Body of pancreas (tissue), 4 donors: ENCODE measurements around the gene MMADHC. TPM values are rescaled to one million over a fixed set of nuclear protein-coding genes. Genes with fewer than 3 reads are reported as not detected.
"Not testable (repeated sequence)": the region's sequence is repeated elsewhere in the genome, so short reads cannot be mapped to it uniquely, and the experiment has no call there.

Experiments used
- ATAC-seq: fragments of 150-250 bp; one replicate; pipeline ENCODE4 v1.9.1; 2016
- DNase-seq, 4 donors: peaks; one replicate each; pipeline ENCODE4 v3.0.0-alpha.2; 2019
- H3K27ac ChIP-seq, 4 donors: fragments of 200-600 bp; sonication (generic); 1 replicate in 3 of 4; 2 replicates in 1 of 4; pipeline versions ENCODE4 v1.5.1 to v1.6.1; 2016 to 2019; ENCODE audit warnings: mild to moderate bottlenecking in 1 of 4, mixed read lengths in 1 of 4, moderate library complexity in 1 of 4
- H3K27me3 ChIP-seq, 2 donors: fragments of 200-600 bp; sonication (generic); one replicate each; pipeline ENCODE4 v1.6.0; 2016; ENCODE audit warnings: mild to moderate bottlenecking in 1 of 2
- H3K36me3 ChIP-seq, 2 donors: fragments of 200-600 bp; sonication (generic); replicated peaks in 1 of 2; 2 replicates each; pipeline ENCODE4 v1.5.1; 2016; ENCODE audit warnings: low read depth in 2 of 2; ENCODE audit not compliant: insufficient read depth in 1 of 2
- H3K4me1 ChIP-seq: fragments of 200-600 bp; sonication (generic); one replicate; pipeline ENCODE4 v1.6.0; 2016
- H3K4me3 ChIP-seq, 2 donors: fragments of 200-600 bp; sonication (generic); 1 replicate in 1 of 2; 2 replicates in 1 of 2; pipeline ENCODE4 v1.5.1; 2016 to 2019
- H3K9me3 ChIP-seq, 3 donors: fragments of 200-600 bp; sonication (generic); 1 replicate in 2 of 3; 2 replicates in 1 of 3; pipeline ENCODE4 v1.5.1; 2016
- POLR2A ChIP-seq, 3 donors: fragments of 450-650 bp; IDR thresholded peaks; one replicate each; pipeline ENCODE4 v1.6.1; 2016; ENCODE audit warnings: antibody characterized with exemption in 3 of 3, mild to moderate bottlenecking in 2 of 3
- WGBS, 2 donors: methylation state at CpG; one replicate each; pipeline ENCODE4 v1.1.5; 2017; 5-methylcytosine and 5-hydroxymethylcytosine counted together
- intact Hi-C: fragments of 100-400 bp; cut with DNase I; formaldehyde crosslinking; loops from one replicate; pipeline ENCODE4 v1.15.1; 2023
- total RNA-seq, 2 donors: library from RNA; depleted of rRNA; stranded (reverse); fragments of >200 nt; gene quantifications; one replicate each; pipeline ENCODE4 v1.1.0, GENCODE V29; 2016
- TF ChIP-seq, protein P1 (sequence below), 7 experiments: fragments of 450-650 bp in 4 of 7; fragments of 200-600 bp in 3 of 7; sonication (generic) in 3 of 7; IDR thresholded peaks; one replicate each; pipeline ENCODE4 v1.5.1; 2016 to 2019; ENCODE audit warnings: antibody characterized with exemption in 7 of 7

Gene MMADHC
- total RNA-seq, 2 donors from 2014 or later = 33.6 to 52.9 TPM

- H3K27ac ChIP-seq = peak overlapping the region in 1 of 4 donors; percentile 5
- H3K27me3 ChIP-seq = no peaks in the 10 kb centered on the region
- intact Hi-C loops = no loop called here
- DNase-seq (no peak), ATAC-seq (no peak)
- TF ChIP-seq POLR2A (IDR thresholded peaks at IDR 0.05) = no peak
- TF ChIP-seq, protein P1, sequence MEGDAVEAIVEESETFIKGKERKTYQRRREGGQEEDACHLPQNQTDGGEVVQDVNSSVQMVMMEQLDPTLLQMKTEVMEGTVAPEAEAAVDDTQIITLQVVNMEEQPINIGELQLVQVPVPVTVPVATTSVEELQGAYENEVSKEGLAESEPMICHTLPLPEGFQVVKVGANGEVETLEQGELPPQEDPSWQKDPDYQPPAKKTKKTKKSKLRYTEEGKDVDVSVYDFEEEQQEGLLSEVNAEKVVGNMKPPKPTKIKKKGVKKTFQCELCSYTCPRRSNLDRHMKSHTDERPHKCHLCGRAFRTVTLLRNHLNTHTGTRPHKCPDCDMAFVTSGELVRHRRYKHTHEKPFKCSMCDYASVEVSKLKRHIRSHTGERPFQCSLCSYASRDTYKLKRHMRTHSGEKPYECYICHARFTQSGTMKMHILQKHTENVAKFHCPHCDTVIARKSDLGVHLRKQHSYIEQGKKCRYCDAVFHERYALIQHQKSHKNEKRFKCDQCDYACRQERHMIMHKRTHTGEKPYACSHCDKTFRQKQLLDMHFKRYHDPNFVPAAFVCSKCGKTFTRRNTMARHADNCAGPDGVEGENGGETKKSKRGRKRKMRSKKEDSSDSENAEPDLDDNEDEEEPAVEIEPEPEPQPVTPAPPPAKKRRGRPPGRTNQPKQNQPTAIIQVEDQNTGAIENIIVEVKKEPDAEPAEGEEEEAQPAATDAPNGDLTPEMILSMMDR (IDR thresholded peaks at IDR 0.05) = no peak
- H3K4me3 ChIP-seq = no peak overlapping the region
- WGBS, 2 donors = 72% methylated on average over 5 to 6 of the region's 6 CpGs
- H3K9me3 ChIP-seq = no peaks in the 10 kb centered on the region
- peaks cover 1% of the 10 kb centered on the region for H3K4me1 ChIP-seq
- peaks cover 0 to 33% of the 10 kb centered on the region in 2 donors for H3K36me3 ChIP-seq
Measured at GRCh38 chr2:149572102-149572953, 15.2 kb downstream of the MMADHC start.

DNA sequence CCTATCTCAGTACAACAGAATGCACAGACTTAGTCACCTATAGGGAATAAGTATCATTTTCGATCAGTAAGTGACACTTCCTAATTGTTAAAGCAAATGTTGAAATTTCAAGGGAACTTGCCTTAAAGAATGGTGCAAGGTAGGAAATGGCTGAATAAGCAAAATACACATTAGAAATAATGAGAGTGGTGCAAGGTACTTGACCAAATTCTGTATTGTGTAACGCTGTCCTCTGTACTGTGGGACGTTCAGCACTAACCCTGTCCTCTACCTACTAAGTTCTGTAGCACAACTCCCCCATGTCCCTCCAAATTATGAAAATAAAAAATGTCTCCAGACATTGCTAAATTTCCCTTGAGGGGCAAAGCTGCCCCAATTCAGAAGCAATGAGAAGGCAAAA, 19.4 kb downstream of the MMADHC start:
- Histone ChIP-seq H3K9me3 (no peaks in the 10 kb centered on the region), H3K4me1 (no peaks in the 10 kb centered on the region), H3K4me3 (no peak overlapping the region), H3K36me3 (peaks cover 0 to 28% of the 10 kb centered on the region in 2 donors), H3K27me3 (no peaks in the 10 kb centered on the region), H3K27ac (no peak overlapping the region)
- ATAC-seq (no peak), DNase-seq (no peak)
- 83 to 95% methylated on average over 3 of the region's 3 CpGs for WGBS, 2 donors
- intact Hi-C loops = no loop called here
- no peak for TF ChIP-seq POLR2A (IDR thresholded peaks at IDR 0.05)
- TF ChIP-seq, protein P1 (IDR thresholded peaks at IDR 0.05) = no peak

- Histone ChIP-seq H3K36me3 (peaks cover 0 to 28% of the 10 kb centered on the region in 2 donors), H3K27ac (no peak overlapping the region), H3K4me1 (peaks cover 6% of the 10 kb centered on the region), H3K9me3 (no peaks in the 10 kb centered on the region), H3K27me3 (no peaks in the 10 kb centered on the region), H3K4me3 (no peak overlapping the region)
- intact Hi-C loops = no loop called here
- 65 to 70% methylated on average over 2 of the region's 2 CpGs for WGBS, 2 donors
- no peak for ATAC-seq
- TF ChIP-seq POLR2A (IDR thresholded peaks at IDR 0.05) = no peak
- TF ChIP-seq, protein P1 (IDR thresholded peaks at IDR 0.05) = no peak
- no peak for DNase-seq
Measured at GRCh38 chr2:149566652-149567051, 20.9 kb downstream of the MMADHC start.

- intact Hi-C loops, ATAC-seq, H3K27me3 ChIP-seq: not testable (repeated sequence)
Measured at GRCh38 chr2:149565625-149566024, 21.9 kb downstream of the MMADHC start.

DNA sequence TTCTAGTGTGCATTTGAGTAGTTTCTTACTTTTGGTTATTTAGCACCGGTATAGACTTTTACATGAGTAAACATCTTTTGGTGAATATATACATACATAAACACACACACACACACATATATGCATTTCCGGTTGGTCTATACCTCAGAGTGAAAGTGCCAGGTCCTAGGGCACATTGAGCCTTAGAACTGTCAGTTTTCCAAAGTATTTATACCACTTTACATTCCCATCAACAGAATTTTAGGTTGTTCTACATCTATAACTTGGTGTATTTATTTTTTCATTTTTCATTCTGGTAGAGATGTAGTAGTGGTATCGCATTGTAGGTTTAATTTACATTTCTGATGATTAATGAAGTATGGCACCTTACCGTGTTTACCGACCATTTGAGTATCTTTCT, 22.6 kb downstream of the MMADHC start:
- Histone ChIP-seq H3K4me3 (no peak overlapping the region), H3K36me3 (peaks cover 0 to 19% of the 10 kb centered on the region in 2 donors), H3K27ac (no peak overlapping the region), H3K9me3 (no peaks in the 10 kb centered on the region), H3K4me1 (peaks cover 6% of the 10 kb centered on the region), H3K27me3 (no peaks in the 10 kb centered on the region)
- TF ChIP-seq POLR2A (IDR thresholded peaks at IDR 0.05) = no peak
- TF ChIP-seq, protein P1 (IDR thresholded peaks at IDR 0.05) = no peak
- no peak for ATAC-seq
- WGBS, 2 donors = 52 to 54% methylated on average over 5 of the region's 5 CpGs
- DNase-seq = no peak
- intact Hi-C loops = loop anchor here (5.0 kb wide), 1 partner anchor 548 kb away; no protein-coding TSS in a partner anchor

More at GRCh38 chr2:149565625-149566024, 21.9 kb downstream of the MMADHC start:
- H3K36me3 ChIP-seq = peaks cover 0 to 22% of the 10 kb centered on the region in 2 donors
- not testable (repeated sequence) for H3K4me1 ChIP-seq, H3K4me3 ChIP-seq, H3K27ac ChIP-seq, H3K9me3 ChIP-seq
- DNase-seq = peak in 1 of 4 donors; percentile 36
- WGBS, 2 donors = 87 to 88% methylated on average over 9 of the region's 9 CpGs
